ENCODE measurements around the gene OR10H1. TPM values are rescaled to one million over a fixed set of nuclear protein-coding genes. Genes with fewer than 3 reads are reported as not detected.
"Not testable (repeated sequence)": the region's sequence is repeated elsewhere in the genome, so short reads cannot be mapped to it uniquely, and the experiment has no call there.

OR10H1 gene
- total RNA-seq, 1 donor from 2014 or later = not detected

GRCh38 chr19:15836330-15837220 lies 21.1 kb upstream of the OR10H1 start:
- H3K9me3 ChIP-seq = no peaks in the 10 kb centered on the region
- no peaks in the 10 kb centered on the region for H3K27me3 ChIP-seq
- peak overlapping the region; percentile 98 for H3K27ac ChIP-seq
- DNase-seq (ENCODE audit: extremely low spot score in 2 of 2) = peak in 1 of 2 donors; percentile 98
- peaks cover 6% of the 10 kb centered on the region for H3K4me1 ChIP-seq
- H3K4me3 ChIP-seq = peak overlapping the region; percentile 74 to 78
- H3K36me3 ChIP-seq = no peaks in the 10 kb centered on the region
- TF ChIP-seq CTCF (IDR thresholded peaks at IDR 0.05) (no peak), POLR2AphosphoS5 (IDR thresholded peaks at IDR 0.05; ENCODE audit: insufficient read depth in 1 of 2, low read depth in 1 of 2) (peak; percentile 88 to 98), POLR2A (IDR thresholded peaks at IDR 0.05) (peak in 1 of 2 donors; percentile 88)
- intact Hi-C loops (cut with DNase I) = no loop called here

- H3K36me3 ChIP-seq; DNase-seq (ENCODE audit: extremely low spot score in 2 of 2); H3K27me3 ChIP-seq; intact Hi-C loops (cut with DNase I); H3K9me3 ChIP-seq; H3K4me1 ChIP-seq: not testable (repeated sequence)
- Histone ChIP-seq H3K27ac (peak overlapping the region; percentile 98), H3K4me3 (peak overlapping the region; percentile 74 to 78)
Measured at GRCh38 chr19:15835565-15836329, 20.3 kb upstream of the OR10H1 start.

- DNase-seq (ENCODE audit: extremely low spot score in 2 of 2); H3K9me3 ChIP-seq; H3K4me3 ChIP-seq; H3K27me3 ChIP-seq; H3K4me1 ChIP-seq; intact Hi-C loops (cut with DNase I); H3K36me3 ChIP-seq; H3K27ac ChIP-seq: not testable (repeated sequence)
Measured at GRCh38 chr19:15834232-15834631, 18.8 kb upstream of the OR10H1 start.

- no peaks in the 10 kb centered on the region for H3K36me3 ChIP-seq
- no peaks in the 10 kb centered on the region for H3K27me3 ChIP-seq
- no peak for DNase-seq (ENCODE audit: extremely low spot score in 2 of 2)
- no peak for TF ChIP-seq CTCF (IDR thresholded peaks at IDR 0.05)
- no peak for TF ChIP-seq POLR2AphosphoS5 (IDR thresholded peaks at IDR 0.05; ENCODE audit: insufficient read depth in 1 of 2, low read depth in 1 of 2)
- no peak for TF ChIP-seq POLR2A (IDR thresholded peaks at IDR 0.05)
- intact Hi-C loops (cut with DNase I) = no loop called here
- no peak overlapping the region for H3K27ac ChIP-seq
- no peaks in the 10 kb centered on the region for H3K9me3 ChIP-seq
- no peaks in the 10 kb centered on the region for H3K4me1 ChIP-seq
- H3K4me3 ChIP-seq = no peak overlapping the region
Measured at GRCh38 chr19:15831626-15832025, 16.2 kb upstream of the OR10H1 start.

GRCh38 chr19:15829786-15830185 lies 14.3 kb upstream of the OR10H1 start:
- Histone ChIP-seq H3K27me3 (no peaks in the 10 kb centered on the region), H3K4me1 (no peaks in the 10 kb centered on the region), H3K9me3 (no peaks in the 10 kb centered on the region), H3K4me3 (no peak overlapping the region), H3K36me3 (no peaks in the 10 kb centered on the region), H3K27ac (no peak overlapping the region)
- intact Hi-C loops (cut with DNase I) = no loop called here
- TF ChIP-seq POLR2A (IDR thresholded peaks at IDR 0.05) (no peak), CTCF (IDR thresholded peaks at IDR 0.05) (no peak), POLR2AphosphoS5 (IDR thresholded peaks at IDR 0.05; ENCODE audit: insufficient read depth in 1 of 2, low read depth in 1 of 2) (no peak)
- DNase-seq (ENCODE audit: extremely low spot score in 2 of 2) = no peak

- intact Hi-C loops (cut with DNase I) = no loop called here
- H3K4me3 ChIP-seq = no peak overlapping the region
- H3K4me1 ChIP-seq = no peaks in the 10 kb centered on the region
- no peak overlapping the region for H3K27ac ChIP-seq
- H3K9me3 ChIP-seq = no peaks in the 10 kb centered on the region
- H3K36me3 ChIP-seq = no peaks in the 10 kb centered on the region
- no peaks in the 10 kb centered on the region for H3K27me3 ChIP-seq
- TF ChIP-seq POLR2AphosphoS5 (IDR thresholded peaks at IDR 0.05; ENCODE audit: insufficient read depth in 1 of 2, low read depth in 1 of 2) = no peak
- TF ChIP-seq CTCF (IDR thresholded peaks at IDR 0.05) = no peak
- TF ChIP-seq POLR2A (IDR thresholded peaks at IDR 0.05) = no peak
- no peak for DNase-seq (ENCODE audit: extremely low spot score in 2 of 2)
Measured at GRCh38 chr19:15829306-15829698, 13.8 kb upstream of the OR10H1 start.

GRCh38 chr19:15828611-15829305 lies 13.3 kb upstream of the OR10H1 start:
- H3K27ac ChIP-seq; H3K9me3 ChIP-seq; H3K36me3 ChIP-seq; H3K4me1 ChIP-seq; DNase-seq (ENCODE audit: extremely low spot score in 2 of 2); H3K4me3 ChIP-seq; intact Hi-C loops (cut with DNase I); H3K27me3 ChIP-seq: not testable (repeated sequence)

All from vagina (tissue), 2 donors.